ENCODE measurements around the gene HOMEZ. TPM values are rescaled to one million over a fixed set of nuclear protein-coding genes. Genes with fewer than 3 reads are reported as not detected.

HOMEZ gene
- total and polyA plus RNA-seq, 10 of the 15 experiments (the other 5 are each of a cell fraction or from before 2014, with no cell fraction given): 2.6 to 19.3 (median 13.0) TPM

- TF ChIP-seq BHLHE40 (IDR thresholded peaks at IDR 0.05; ENCODE audit: borderline replicate concordance in 1 of 2, low read depth in 2 of 2, low read length in 1 of 2) (no peak), RAD21 (IDR thresholded peaks at IDR 0.05; ENCODE audit: insufficient read depth, low read depth, low read length) (no peak), YY1 (IDR thresholded peaks at IDR 0.05; ENCODE audit: low read depth, low read length) (peak; percentile 32; the same call in 1 of the 2 replicates), HDGF (IDR thresholded peaks at IDR 0.05) (no peak), USF2 (IDR thresholded peaks at IDR 0.05; ENCODE audit: borderline replicate concordance, low read depth, low read length) (no peak), USF1 (IDR thresholded peaks at IDR 0.05; ENCODE audit: borderline replicate concordance, extremely low read length, insufficient read depth, low read depth, low read length) (no peak), CHD1 (IDR thresholded peaks at IDR 0.05; ENCODE audit: low read depth, low read length) (no peak), CTCF (IDR thresholded peaks at IDR 0.05 in 2 of 3, conservative IDR thresholded peaks at IDR 0.05 in 1 of 3; ENCODE audit: control insufficient read depth in 2 of 3, extremely low read depth in 1 of 3, insufficient read depth in 1 of 3, low read depth in 3 of 3, low read length in 3 of 3) (0 out of 6 replicates have a peak, but pooled peaks of 1 of the 3 experiments have one; percentile 4), ETV6 (conservative IDR thresholded peaks at IDR 0.05 in 1 of 2, IDR thresholded peaks at IDR 0.05 in 1 of 2; ENCODE audit: borderline replicate concordance in 1 of 2, low read depth in 1 of 2) (no peak), RB1 (IDR thresholded peaks at IDR 0.05; ENCODE audit: borderline replicate concordance) (0 out of 2 replicates have a peak, but pooled peaks have one; percentile 29), SIX5 (IDR thresholded peaks at IDR 0.05; ENCODE audit: low read depth, low read length, severe bottlenecking) (no peak), NR2F1 (conservative IDR thresholded peaks at IDR 0.05) (peak; percentile 51), RELB (IDR thresholded peaks at IDR 0.05; ENCODE audit: low read depth) (0 out of 2 replicates have a peak, but pooled peaks have one; percentile 16), IRF4 (IDR thresholded peaks at IDR 0.05; ENCODE audit: low read depth, low read length) (no peak), KDM1A (IDR thresholded peaks at IDR 0.05; ENCODE audit: borderline replicate concordance) (no peak), PAX5 (IDR thresholded peaks at IDR 0.05; ENCODE audit: borderline replicate concordance, low read depth, low read length) (no peak), SREBF2 (IDR thresholded peaks at IDR 0.05; ENCODE audit: low read length) (no peak), POLR2AphosphoS5 (IDR thresholded peaks at IDR 0.05; ENCODE audit: low read length) (peak; percentile 78; the same call in 1 of the 2 replicates), ZNF384 (IDR thresholded peaks at IDR 0.05; ENCODE audit: borderline replicate concordance, low read depth, low read length) (no peak), BCL11A (IDR thresholded peaks at IDR 0.05; ENCODE audit: low read depth, low read length) (no peak), MYC (IDR thresholded peaks at IDR 0.05; ENCODE audit: insufficient read depth, insufficient read length, insufficient replicate concordance, low read length, severe bottlenecking) (no peak)
Observed at GRCh38 chr14:23321572-23322547, 35.9 kb upstream of the HOMEZ start (continued).

Data from GM12878 (cell line).